ENCODE data around the gene EHBP1. TPM values are rescaled to one million over a fixed set of nuclear protein-coding genes. Genes with fewer than 3 reads are reported as not detected.

EHBP1 gene
- total RNA-seq, 3 donors from 2014 or later: 65.9 to 118 (median 87.2) TPM

GRCh38 chr2:63038034-63038433, 332.5 kb downstream of the EHBP1 start:
- Histone ChIP-seq H3K9me3 (no peaks in the 10 kb centered on the region), H3K27ac (no peak overlapping the region), H3K4me3 (no peak overlapping the region), H3K36me3 (no peaks in the 10 kb centered on the region), H3K4me1 (no peaks in the 10 kb centered on the region), H3K27me3 (no peaks in the 10 kb centered on the region)
- intact Hi-C loops (cut with DNase I; ENCODE audit: low total_unique reads): no loop called here
- no peak for DNase-seq (ENCODE audit: low spot score in 2 of 2)
- TF ChIP-seq POLR2A (IDR thresholded peaks at IDR 0.05) (no peak), POLR2AphosphoS5 (IDR thresholded peaks at IDR 0.05) (no peak)
- TF ChIP-seq, protein P1, sequence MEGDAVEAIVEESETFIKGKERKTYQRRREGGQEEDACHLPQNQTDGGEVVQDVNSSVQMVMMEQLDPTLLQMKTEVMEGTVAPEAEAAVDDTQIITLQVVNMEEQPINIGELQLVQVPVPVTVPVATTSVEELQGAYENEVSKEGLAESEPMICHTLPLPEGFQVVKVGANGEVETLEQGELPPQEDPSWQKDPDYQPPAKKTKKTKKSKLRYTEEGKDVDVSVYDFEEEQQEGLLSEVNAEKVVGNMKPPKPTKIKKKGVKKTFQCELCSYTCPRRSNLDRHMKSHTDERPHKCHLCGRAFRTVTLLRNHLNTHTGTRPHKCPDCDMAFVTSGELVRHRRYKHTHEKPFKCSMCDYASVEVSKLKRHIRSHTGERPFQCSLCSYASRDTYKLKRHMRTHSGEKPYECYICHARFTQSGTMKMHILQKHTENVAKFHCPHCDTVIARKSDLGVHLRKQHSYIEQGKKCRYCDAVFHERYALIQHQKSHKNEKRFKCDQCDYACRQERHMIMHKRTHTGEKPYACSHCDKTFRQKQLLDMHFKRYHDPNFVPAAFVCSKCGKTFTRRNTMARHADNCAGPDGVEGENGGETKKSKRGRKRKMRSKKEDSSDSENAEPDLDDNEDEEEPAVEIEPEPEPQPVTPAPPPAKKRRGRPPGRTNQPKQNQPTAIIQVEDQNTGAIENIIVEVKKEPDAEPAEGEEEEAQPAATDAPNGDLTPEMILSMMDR (IDR thresholded peaks at IDR 0.05): no peak

DNA sequence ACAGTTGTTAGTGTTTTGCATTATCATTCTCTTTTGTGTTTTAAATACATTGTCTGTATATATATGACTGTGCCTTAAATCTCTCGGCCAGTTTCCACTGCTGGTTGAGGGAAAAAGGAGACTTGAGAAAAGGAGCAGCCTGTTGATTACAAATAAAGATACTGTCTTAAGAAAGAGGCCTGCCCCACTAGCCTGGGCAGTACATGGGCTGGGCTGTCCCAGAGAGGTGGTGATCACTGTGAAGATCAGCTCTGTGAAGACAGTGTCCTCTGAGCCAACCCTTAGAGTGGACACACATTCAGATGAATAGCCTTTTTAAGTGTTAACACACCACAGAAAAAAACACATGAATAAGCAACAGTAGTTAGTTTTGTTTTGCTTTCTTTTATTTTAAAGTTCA, 335.1 kb downstream of the EHBP1 start:
- TF ChIP-seq POLR2AphosphoS5 (IDR thresholded peaks at IDR 0.05): no peak
- TF ChIP-seq, protein P1 (IDR thresholded peaks at IDR 0.05): no peak
- no peak for TF ChIP-seq POLR2A (IDR thresholded peaks at IDR 0.05)
- intact Hi-C loops (cut with DNase I; ENCODE audit: low total_unique reads): no loop called here
- no peak for DNase-seq (ENCODE audit: low spot score in 2 of 2)

GRCh38 chr2:63041592-63041991, 336.1 kb downstream of the EHBP1 start:
- no peak for TF ChIP-seq POLR2AphosphoS5 (IDR thresholded peaks at IDR 0.05)
- TF ChIP-seq, protein P1 (IDR thresholded peaks at IDR 0.05): no peak

More for the DNA sequence above, 335.1 kb downstream of the EHBP1 start:
- no peak overlapping the region for H3K27ac ChIP-seq
- H3K4me1 ChIP-seq: no peaks in the 10 kb centered on the region
- H3K27me3 ChIP-seq: no peaks in the 10 kb centered on the region
- no peak overlapping the region for H3K4me3 ChIP-seq
- H3K9me3 ChIP-seq: no peaks in the 10 kb centered on the region
- no peaks in the 10 kb centered on the region for H3K36me3 ChIP-seq

DNA sequence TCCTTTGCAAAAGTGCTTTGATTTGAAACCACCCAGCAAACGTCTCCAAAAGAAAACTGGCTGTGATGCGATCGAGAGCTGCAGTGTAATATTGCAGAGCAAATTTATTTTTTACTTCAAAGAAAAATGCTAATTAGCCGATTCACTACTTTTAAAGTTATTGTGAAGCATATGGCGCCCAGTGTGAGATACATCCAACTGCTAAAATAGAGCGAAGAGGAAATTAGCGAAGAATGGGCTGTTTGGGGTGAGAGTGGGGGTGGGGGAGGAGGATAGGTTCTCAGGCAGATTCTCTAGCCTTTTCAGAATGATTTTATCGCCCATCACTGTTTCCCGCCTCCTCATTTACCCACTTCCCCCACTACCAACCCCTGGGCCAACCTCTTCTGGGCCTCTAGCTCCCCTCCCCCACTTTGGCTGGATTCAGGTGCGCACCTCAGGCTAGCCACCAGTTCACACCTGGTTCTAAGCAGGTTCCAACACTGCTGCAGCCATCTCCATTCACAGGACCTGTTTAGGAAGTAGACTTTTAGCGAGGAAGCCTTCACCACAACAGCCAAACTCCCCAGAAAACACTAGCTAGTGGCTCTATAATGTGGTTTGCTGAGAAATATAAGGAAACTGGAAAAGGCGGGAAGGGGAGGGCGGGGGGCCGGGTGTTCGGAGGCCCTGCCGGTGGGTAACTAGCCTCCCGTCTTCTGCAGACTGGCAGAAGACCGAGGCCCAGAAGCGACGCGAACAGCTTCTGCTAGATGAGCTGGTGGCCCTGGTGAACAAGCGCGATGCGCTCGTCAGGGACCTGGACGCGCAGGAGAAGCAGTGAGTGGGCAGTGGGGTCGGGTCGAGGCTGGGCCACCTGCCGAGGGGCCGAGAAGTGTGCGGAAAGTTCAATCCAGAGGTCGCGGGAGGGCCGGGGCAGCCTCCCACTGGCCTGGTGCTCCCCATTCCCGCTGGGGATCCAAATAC, 339.1 kb downstream of the EHBP1 start:
- Histone ChIP-seq H3K4me3 (no peak overlapping the region), H3K27me3 (peaks cover 3 to 30% of the 10 kb centered on the region in 2 donors), H3K36me3 (no peaks in the 10 kb centered on the region), H3K4me1 (peaks cover 0 to 9% of the 10 kb centered on the region in 2 donors), H3K9me3 (peaks cover 0 to 8% of the 10 kb centered on the region in 2 donors), H3K27ac (no peak overlapping the region)
- DNase-seq (ENCODE audit: low spot score in 2 of 2): no peak
- intact Hi-C loops (cut with DNase I; ENCODE audit: low total_unique reads): no loop called here
- TF ChIP-seq, protein P1 (IDR thresholded peaks at IDR 0.05): no peak
- TF ChIP-seq POLR2AphosphoS5 (IDR thresholded peaks at IDR 0.05): no peak

More at GRCh38 chr2:63041592-63041991, 336.1 kb downstream of the EHBP1 start:
- no peak for DNase-seq (ENCODE audit: low spot score in 2 of 2)
- Histone ChIP-seq H3K27me3 (peaks cover 0 to under 1% of the 10 kb centered on the region in 2 donors), H3K9me3 (no peaks in the 10 kb centered on the region), H3K4me3 (no peak overlapping the region), H3K36me3 (no peaks in the 10 kb centered on the region), H3K4me1 (no peaks in the 10 kb centered on the region), H3K27ac (no peak overlapping the region)
- intact Hi-C loops (cut with DNase I; ENCODE audit: low total_unique reads): no loop called here

DNA sequence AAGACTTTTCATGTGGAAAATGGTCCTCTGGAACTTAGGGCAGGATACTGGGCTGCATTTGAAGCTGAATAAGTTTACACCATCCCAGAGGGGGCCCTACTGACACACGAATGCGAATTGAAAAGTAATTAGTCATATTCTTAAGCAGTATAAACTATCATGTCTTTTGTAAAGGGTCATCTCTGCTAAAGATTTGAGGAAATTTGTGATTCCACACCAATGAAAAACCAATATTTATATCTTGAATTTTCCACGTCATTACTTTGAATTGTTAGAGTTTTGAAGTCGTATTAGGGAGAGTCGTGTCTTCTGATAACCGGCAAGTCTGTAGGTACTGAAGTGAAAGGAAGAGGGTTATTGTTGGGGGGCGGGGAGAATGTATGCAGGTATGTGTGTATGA, 341.0 kb downstream of the EHBP1 start:
- DNase-seq (ENCODE audit: low spot score in 2 of 2): no peak
- no peak overlapping the region for H3K4me3 ChIP-seq
- H3K36me3 ChIP-seq: no peaks in the 10 kb centered on the region
- H3K4me1 ChIP-seq: peaks cover 0 to 9% of the 10 kb centered on the region in 2 donors
- intact Hi-C loops (cut with DNase I; ENCODE audit: low total_unique reads): no loop called here
- H3K27me3 ChIP-seq: peaks cover 3 to 38% of the 10 kb centered on the region in 2 donors
- TF ChIP-seq POLR2A (IDR thresholded peaks at IDR 0.05): no peak
- TF ChIP-seq, protein P1 (IDR thresholded peaks at IDR 0.05): no peak
- TF ChIP-seq POLR2AphosphoS5 (IDR thresholded peaks at IDR 0.05): no peak
- peaks cover 1 to 8% of the 10 kb centered on the region in 2 donors for H3K9me3 ChIP-seq
- H3K27ac ChIP-seq: no peak overlapping the region
